Epidermal melanocyte (primary cell): ENCODE measurements around the gene ZNF679.
"Not testable (repeated sequence)": the region's sequence is repeated elsewhere in the genome, so short reads cannot be mapped to it uniquely, and the experiment has no call there.

Experiments used
- DNase-seq: peaks from one replicate; pipeline ENCODE4 v3.0.0; 2011; ENCODE audit warnings: low spot score; ENCODE audit not compliant: insufficient read length

ZNF679 gene

GRCh38 chr7:64228174-64228573 lies at the start of gene ZNF679:
ZNF679 (plus strand) TSS chr7:64228474; CDS start chr7:64249118, 20,644 bp downstream.
- not testable (repeated sequence) for DNase-seq

- no peak for DNase-seq
These were observed 47.3 kb upstream of the ZNF679 start for GRCh38 chr7:64180989-64181388.

GRCh38 chr7:64181586-64181985 lies 46.7 kb upstream of the ZNF679 start:
- no peak for DNase-seq

GRCh38 chr7:64182036-64182790 lies 46.1 kb upstream of the ZNF679 start:
- no peak for DNase-seq

GRCh38 chr7:64183126-64183742 lies 45.0 kb upstream of the ZNF679 start:
- no peak for DNase-seq

GRCh38 chr7:64183827-64184372 lies 44.4 kb upstream of the ZNF679 start:
- no peak for DNase-seq

DNA sequence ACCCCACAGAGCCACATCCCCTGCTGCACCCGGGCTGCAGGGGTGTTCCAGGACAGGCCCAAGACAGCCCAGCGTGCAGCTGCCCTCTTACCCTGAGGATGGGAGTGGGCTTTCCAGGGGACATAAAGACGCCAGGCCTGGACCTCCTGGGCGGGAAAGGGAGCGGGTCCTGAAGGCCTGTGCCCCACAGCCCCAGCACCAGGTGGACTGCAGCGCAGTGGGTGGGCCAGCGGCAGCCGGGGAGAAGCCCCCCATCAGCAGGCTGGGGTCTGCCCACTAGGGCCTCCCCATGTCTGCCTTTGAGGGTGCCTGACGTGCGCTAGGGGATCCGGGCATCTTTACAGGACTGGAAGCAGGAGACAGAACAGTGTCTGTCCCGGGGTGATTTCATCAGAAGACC lies 43.9 kb upstream of the ZNF679 start:
- no peak for DNase-seq

DNA sequence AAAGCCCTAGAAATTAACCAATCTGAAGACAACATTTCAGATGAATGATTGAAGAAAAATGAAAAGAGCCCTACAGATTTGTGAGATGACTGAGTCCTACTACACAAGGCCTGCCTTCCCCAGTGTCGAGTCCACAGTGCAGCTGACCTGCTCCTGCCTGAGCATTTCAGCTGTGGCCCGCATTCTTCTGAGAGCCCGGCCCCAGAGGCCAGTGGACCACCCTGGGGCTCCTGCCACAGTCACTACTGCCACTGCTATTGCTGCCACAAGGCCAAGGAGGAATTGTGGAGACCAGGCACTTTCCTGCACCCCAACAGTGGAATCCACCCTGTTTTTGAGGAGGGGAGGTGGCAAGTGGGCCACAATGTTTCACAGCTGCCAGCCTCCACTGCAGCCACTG lies 40.9 kb upstream of the ZNF679 start:
- DNase-seq = no peak

DNA sequence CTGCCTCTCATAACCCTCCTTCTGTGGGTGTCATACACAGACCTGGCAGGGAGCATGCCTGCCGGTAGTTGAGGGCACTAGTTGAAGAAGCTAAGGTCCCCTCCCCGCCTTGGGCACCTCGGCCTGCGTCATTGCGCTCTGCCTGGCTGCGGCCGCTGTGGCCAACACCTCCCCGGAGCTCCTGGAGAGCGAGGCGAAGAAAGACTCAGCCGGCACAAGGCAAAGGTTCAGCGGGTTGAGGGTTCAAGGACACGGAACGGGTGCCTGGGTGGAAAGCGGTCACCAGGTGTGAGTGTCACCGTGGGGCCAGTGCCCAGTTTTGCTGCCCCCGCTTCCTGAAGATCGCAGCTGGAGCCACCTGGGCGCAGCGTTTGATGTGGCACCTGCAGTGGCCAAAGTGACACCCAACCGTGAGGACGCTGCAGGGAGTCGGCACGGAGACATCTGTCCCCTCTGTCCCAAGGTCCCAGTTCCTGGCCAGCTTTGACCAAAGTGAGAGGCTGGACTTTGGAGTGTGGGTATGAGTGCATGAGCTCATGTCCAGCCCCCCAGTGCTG lies 36.0 kb upstream of the ZNF679 start:
- no peak for DNase-seq

- DNase-seq = no peak
These were observed 35.5 kb upstream of the ZNF679 start for GRCh38 chr7:64192775-64193174.

GRCh38 chr7:64206903-64207302 lies 21.4 kb upstream of the ZNF679 start, which contains the start of gene ZNF735:
ZNF735 (plus strand) TSS chr7:64207203; CDS start chr7:64207203, 0 bp downstream.
- no peak for DNase-seq

GRCh38 chr7:64219710-64220298 lies 8.5 kb upstream of the ZNF679 start:
- DNase-seq = not testable (repeated sequence)

- no peak for DNase-seq
These were observed 4.9 kb upstream of the ZNF679 start for GRCh38 chr7:64223366-64223765.

- DNase-seq = no peak
These were observed 38.2 kb downstream of the ZNF679 start for GRCh38 chr7:64266341-64266919.

DNA sequence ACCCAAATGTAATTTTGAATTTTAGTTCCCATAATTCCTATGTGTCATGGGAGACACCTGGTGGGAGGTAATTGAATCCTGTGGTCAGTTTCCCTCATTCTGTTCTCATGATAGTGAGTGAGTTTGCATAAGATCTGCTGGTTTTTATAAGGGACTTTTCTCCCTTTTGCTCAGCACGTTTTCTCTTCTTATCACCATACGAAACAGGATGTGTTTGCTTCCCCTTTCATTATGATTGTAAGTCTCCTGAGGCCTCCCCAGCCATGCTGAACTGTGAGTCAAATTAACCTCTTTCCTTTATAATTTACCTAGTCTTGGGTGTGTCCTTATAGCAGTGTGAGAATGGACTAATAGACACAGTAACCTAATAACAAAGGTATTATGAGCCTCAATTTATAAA lies 49.4 kb downstream of the ZNF679 start:
- DNase-seq = no peak

DNA sequence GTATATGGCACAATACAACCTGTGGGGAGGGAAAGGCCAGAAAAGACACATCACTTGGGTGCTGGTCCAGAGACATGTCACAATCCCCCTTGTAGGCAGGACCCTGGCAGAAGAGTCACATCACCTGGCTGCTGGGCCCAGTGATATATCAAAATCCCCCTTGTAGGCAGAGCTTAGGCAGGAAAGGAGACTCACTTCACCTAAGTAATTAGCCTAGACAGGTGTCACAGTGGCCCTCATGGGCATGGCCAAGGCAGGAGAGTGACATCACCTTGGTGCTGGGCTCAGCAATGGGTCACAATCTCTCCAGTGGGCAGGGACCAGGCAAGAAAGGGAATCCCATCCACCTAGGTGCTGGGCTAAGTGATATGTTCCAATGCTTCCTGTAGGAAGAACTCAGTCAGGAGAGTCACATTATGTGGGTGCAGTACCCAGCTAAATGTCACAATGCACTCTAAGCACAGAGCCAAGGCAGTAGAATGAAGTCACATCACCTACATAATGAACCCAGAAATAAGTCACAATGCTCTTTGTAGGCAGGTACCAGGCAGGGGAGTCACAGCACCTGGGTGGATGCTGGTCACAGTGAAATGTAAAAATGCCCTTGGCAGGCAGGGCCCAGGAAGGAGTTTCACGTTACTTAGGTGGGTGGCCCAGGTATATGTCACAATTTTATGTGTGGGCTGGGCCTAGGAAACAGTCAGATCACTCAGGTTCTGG lies 66.6 kb downstream of the ZNF679 start:
- DNase-seq = no peak

- not testable (repeated sequence) for DNase-seq
These were observed 69.1 kb downstream of the ZNF679 start for GRCh38 chr7:64297418-64297817.

GRCh38 chr7:64300641-64301405 lies 72.5 kb downstream of the ZNF679 start:
- no peak for DNase-seq

- peak; percentile 27 for DNase-seq
These were observed 79.2 kb downstream of the ZNF679 start for GRCh38 chr7:64307254-64308015.

DNA sequence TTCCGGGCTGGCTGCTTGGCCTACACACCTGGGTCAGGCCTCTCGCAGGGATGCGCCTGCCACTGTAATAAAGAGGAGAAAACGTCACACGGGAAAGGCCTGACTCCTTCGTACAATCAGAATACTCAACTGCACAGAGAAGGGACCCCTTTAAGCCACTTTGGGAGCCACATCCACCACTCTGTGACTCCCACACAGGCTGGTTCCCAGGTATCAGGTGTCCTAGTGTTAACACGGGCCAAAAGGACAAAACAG lies 79.7 kb downstream of the ZNF679 start:
- DNase-seq = no peak
